Trophoblast cell (in vitro differentiated cells and primary cell): ENCODE measurements around the gene C3.

Experiments used
- DNase-seq, 2 donors: peaks; one replicate each; pipeline ENCODE4 v3.0.0-alpha.2; 2016
- H2AFZ ChIP-seq: 2 replicates; pipeline ENCODE4 v1.6.1; 2013; ENCODE audit warnings: low read length, moderate library complexity, mild to moderate bottlenecking; ENCODE audit not compliant: insufficient read depth, poor library complexity
- H2AK5ac ChIP-seq: 2 replicates; pipeline ENCODE4 v1.6.1; 2013; ENCODE audit warnings: mild to moderate bottlenecking, low read length
- H2BK120ac ChIP-seq: 2 replicates; pipeline ENCODE4 v1.6.1; 2013; ENCODE audit warnings: low read length, mild to moderate bottlenecking, moderate library complexity; ENCODE audit not compliant: insufficient read depth, poor library complexity
- H2BK12ac ChIP-seq: 2 replicates; pipeline ENCODE4 v1.6.1; 2013; ENCODE audit warnings: mild to moderate bottlenecking, low read length, moderate library complexity
- H2BK5ac ChIP-seq: 2 replicates; pipeline ENCODE4 v1.6.1; 2013; ENCODE audit warnings: low read length, low read depth, moderate library complexity, mild to moderate bottlenecking; ENCODE audit not compliant: poor library complexity
- H3K14ac ChIP-seq: 2 replicates; pipeline ENCODE4 v1.6.1; 2013; ENCODE audit warnings: mild to moderate bottlenecking, low read length
- H3K18ac ChIP-seq: 2 replicates; pipeline ENCODE4 v1.6.1; 2013; ENCODE audit warnings: mild to moderate bottlenecking, low read length
- H3K23ac ChIP-seq: 2 replicates; pipeline ENCODE4 v1.6.1; 2013; ENCODE audit warnings: low read length
- H3K27ac ChIP-seq: 2 replicates; pipeline ENCODE4 v1.5.1; 2013; ENCODE audit warnings: low read depth, mild to moderate bottlenecking, inconsistent platforms, low read length, moderate library complexity
- H3K27me3 ChIP-seq: 2 replicates; pipeline ENCODE4 v1.6.1; 2013; ENCODE audit warnings: inconsistent platforms, mild to moderate bottlenecking, low read length, moderate library complexity; ENCODE audit not compliant: insufficient read depth
- H3K36me3 ChIP-seq, 2 experiments: 1 replicate in 1 of 2; 2 replicates in 1 of 2; pipeline ENCODE4 v1.6.1; 2013; ENCODE audit warnings: low read length in 2 of 2, mild to moderate bottlenecking in 2 of 2, moderate library complexity in 1 of 2; ENCODE audit not compliant: insufficient read depth in 2 of 2, control insufficient read depth in 1 of 2
- H3K4ac ChIP-seq: 2 replicates; pipeline ENCODE4 v1.6.1; 2013; ENCODE audit warnings: low read depth, mild to moderate bottlenecking, low read length, moderate library complexity
- H3K4me1 ChIP-seq, 2 experiments: 1 replicate in 1 of 2; 2 replicates in 1 of 2; pipeline ENCODE4 v1.6.1; 2013; ENCODE audit warnings: low read length in 2 of 2, mild to moderate bottlenecking in 2 of 2, moderate library complexity in 1 of 2; ENCODE audit not compliant: insufficient read depth in 2 of 2, control insufficient read depth in 1 of 2
- H3K4me2 ChIP-seq: 2 replicates; pipeline ENCODE4 v1.6.1; 2013; ENCODE audit warnings: inconsistent platforms, mild to moderate bottlenecking, low read length, moderate library complexity
- H3K4me3 ChIP-seq: 2 replicates; pipeline ENCODE4 v1.5.1; 2013; ENCODE audit warnings: mild to moderate bottlenecking, low read depth, low read length, inconsistent platforms
- H3K79me1 ChIP-seq: one replicate; pipeline ENCODE4 v1.6.1; 2013; ENCODE audit warnings: low read length
- H3K79me2 ChIP-seq: 2 replicates; pipeline ENCODE4 v1.6.1; 2013; ENCODE audit warnings: low read length, mild to moderate bottlenecking; ENCODE audit not compliant: control insufficient read depth, insufficient read depth, poor library complexity
- H3K9ac ChIP-seq: 2 replicates; pipeline ENCODE4 v1.6.1; 2013; ENCODE audit warnings: mild to moderate bottlenecking, low read length
- H3K9me3 ChIP-seq: 2 replicates; pipeline ENCODE4 v1.6.1; 2013; ENCODE audit warnings: low read depth, mild to moderate bottlenecking, control low read depth, inconsistent platforms, low read length; ENCODE audit not compliant: insufficient read depth
- H4K12ac ChIP-seq: 2 replicates; pipeline ENCODE4 v1.6.1; 2013; ENCODE audit warnings: low read depth, mild to moderate bottlenecking, low read length, moderate library complexity
- H4K8ac ChIP-seq: 2 replicates; pipeline ENCODE4 v1.6.1; 2013; ENCODE audit warnings: low read depth, mild to moderate bottlenecking, low read length, moderate library complexity
- H4K91ac ChIP-seq: one replicate; pipeline ENCODE4 v1.6.1; 2013; ENCODE audit warnings: low read depth, mild to moderate bottlenecking, low read length, moderate library complexity
- WGBS: extraction: QIAGEN DNeasy Blood & Tissue Kit; methylation state at CpG from one replicate; pipeline ENCODE4 v1.1.7; 2013; ENCODE audit warnings: missing lambda C conversion rate; ENCODE audit not compliant: insufficient read length, insufficient coverage; ENCODE audit errors: extremely low coverage; 5-methylcytosine and 5-hydroxymethylcytosine counted together

Gene C3

DNA sequence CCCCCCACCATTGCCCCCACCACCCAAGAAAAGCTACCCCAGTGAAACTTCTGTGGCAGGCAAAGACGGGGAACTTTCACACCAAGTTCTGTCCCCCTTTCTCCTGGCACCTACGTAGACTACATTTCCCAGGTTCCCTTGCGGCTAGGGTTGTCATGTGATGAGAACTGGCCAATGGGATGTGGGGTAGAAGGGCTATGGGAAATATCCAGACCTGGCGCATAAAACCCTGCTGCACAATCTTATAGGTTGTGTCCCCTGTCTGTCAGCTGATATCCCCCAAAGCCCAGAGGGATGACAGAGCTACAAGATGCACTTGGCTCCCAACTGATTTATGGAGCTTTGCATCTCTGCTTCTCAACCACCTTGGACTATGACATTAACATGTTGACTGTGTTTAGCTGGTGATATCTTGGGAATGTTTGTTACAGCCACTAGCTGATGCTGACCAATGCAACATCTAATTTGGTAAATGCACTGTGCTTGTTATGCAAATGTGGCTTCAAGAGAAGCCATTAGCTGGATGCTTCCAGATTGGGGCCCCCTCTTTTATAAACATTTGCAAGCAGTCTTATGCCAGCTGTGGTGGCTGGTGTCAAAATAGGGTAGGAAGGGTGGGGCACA lies 40.7 kb upstream of the C3 start:
- no peak overlapping the region for H3K4ac ChIP-seq
- no peak overlapping the region for H3K27ac ChIP-seq
- H3K9ac ChIP-seq: no peak overlapping the region
- no peak overlapping the region for H2BK12ac ChIP-seq
- H3K9me3 ChIP-seq: no peaks in the 10 kb centered on the region
- H4K91ac ChIP-seq: no peak overlapping the region
- H4K12ac ChIP-seq: no peak overlapping the region
- H4K8ac ChIP-seq: no peak overlapping the region
- H3K79me2 ChIP-seq: no peaks in the 10 kb centered on the region
- H2AK5ac ChIP-seq: no peak overlapping the region
- no peak overlapping the region for H3K18ac ChIP-seq
- peaks cover 23 to 25% of the 10 kb centered on the region in 2 experiments for H3K36me3 ChIP-seq
- H2AFZ ChIP-seq: no peak overlapping the region
- no peak overlapping the region for H3K23ac ChIP-seq
- H3K79me1 ChIP-seq: peaks cover 2% of the 10 kb centered on the region
- no peak overlapping the region for H3K4me2 ChIP-seq
- no peak overlapping the region for H3K4me3 ChIP-seq
- no CpG with 5 or more reads among the region's 4 CpGs for WGBS
- no peak for DNase-seq
- H2BK5ac ChIP-seq: no peak overlapping the region
- H3K14ac ChIP-seq: no peak overlapping the region
- H2BK120ac ChIP-seq: no peak overlapping the region
- peaks cover 6% of the 10 kb centered on the region in 2 experiments for H3K4me1 ChIP-seq
- H3K27me3 ChIP-seq: no peaks in the 10 kb centered on the region

GRCh38 chr19:6760606-6761005 lies 40.2 kb upstream of the C3 start:
- Histone ChIP-seq H2AFZ (no peak overlapping the region), H3K4me2 (no peak overlapping the region), H3K79me2 (no peaks in the 10 kb centered on the region), H3K18ac (no peak overlapping the region), H2BK5ac (no peak overlapping the region), H2BK12ac (no peak overlapping the region), H3K4me3 (no peak overlapping the region), H2BK120ac (no peak overlapping the region), H3K27me3 (no peaks in the 10 kb centered on the region), H4K12ac (no peak overlapping the region), H4K8ac (no peak overlapping the region), H3K4me1 (peaks cover 4% of the 10 kb centered on the region in 2 experiments), H3K79me1 (no peaks in the 10 kb centered on the region), H3K9ac (no peak overlapping the region), H3K14ac (no peak overlapping the region), H3K9me3 (no peaks in the 10 kb centered on the region), H2AK5ac (no peak overlapping the region), H3K4ac (no peak overlapping the region), H3K27ac (no peak overlapping the region), H4K91ac (no peak overlapping the region), H3K23ac (no peak overlapping the region), H3K36me3 (peaks cover 23 to 25% of the 10 kb centered on the region in 2 experiments)
- no CpG with 5 or more reads among the region's 17 CpGs for WGBS
- no peak for DNase-seq

GRCh38 chr19:6754653-6755463 lies 34.4 kb upstream of the C3 start:
- H3K18ac ChIP-seq: no peak overlapping the region
- H3K4me1 ChIP-seq: peaks cover 3% of the 10 kb centered on the region in 2 experiments
- H3K79me2 ChIP-seq: no peaks in the 10 kb centered on the region
- peaks cover 61 to 68% of the 10 kb centered on the region in 2 experiments for H3K36me3 ChIP-seq
- H2BK120ac ChIP-seq: no peak overlapping the region
- H2BK12ac ChIP-seq: no peak overlapping the region
- H4K91ac ChIP-seq: no peak overlapping the region
- H4K8ac ChIP-seq: no peak overlapping the region
- no peak overlapping the region for H3K4ac ChIP-seq
- H3K14ac ChIP-seq: no peak overlapping the region
- H3K27ac ChIP-seq: no peak overlapping the region
- no peaks in the 10 kb centered on the region for H3K27me3 ChIP-seq
- no peak overlapping the region for H3K9ac ChIP-seq
- no peak overlapping the region for H2BK5ac ChIP-seq
- no peak for DNase-seq
- H3K4me3 ChIP-seq: no peak overlapping the region
- no peak overlapping the region for H3K23ac ChIP-seq
- H3K79me1 ChIP-seq: no peaks in the 10 kb centered on the region
- no peak overlapping the region for H2AFZ ChIP-seq
- H2AK5ac ChIP-seq: no peak overlapping the region
- H4K12ac ChIP-seq: no peak overlapping the region
- no peak overlapping the region for H3K4me2 ChIP-seq
- no CpG with 5 or more reads among the region's 23 CpGs for WGBS
- peaks cover 3% of the 10 kb centered on the region for H3K9me3 ChIP-seq

- H4K12ac ChIP-seq: no peak overlapping the region
- no peak overlapping the region for H2BK120ac ChIP-seq
- H3K4me3 ChIP-seq: no peak overlapping the region
- no peak overlapping the region for H2AFZ ChIP-seq
- H2BK12ac ChIP-seq: no peak overlapping the region
- peaks cover 3% of the 10 kb centered on the region for H3K9me3 ChIP-seq
- H3K18ac ChIP-seq: no peak overlapping the region
- H3K14ac ChIP-seq: no peak overlapping the region
- no peak overlapping the region for H2BK5ac ChIP-seq
- no CpG with 5 or more reads among the region's 22 CpGs for WGBS
- no peak overlapping the region for H3K23ac ChIP-seq
- no peak overlapping the region for H3K27ac ChIP-seq
- no peak overlapping the region for H3K4ac ChIP-seq
- H2AK5ac ChIP-seq: no peak overlapping the region
- no peak overlapping the region for H4K8ac ChIP-seq
- H3K9ac ChIP-seq: no peak overlapping the region
- peaks cover 61 to 67% of the 10 kb centered on the region in 2 experiments for H3K36me3 ChIP-seq
- H3K4me1 ChIP-seq: peaks cover 3% of the 10 kb centered on the region in 2 experiments
- DNase-seq: no peak
- no peaks in the 10 kb centered on the region for H3K79me2 ChIP-seq
- no peaks in the 10 kb centered on the region for H3K27me3 ChIP-seq
- H3K4me2 ChIP-seq: no peak overlapping the region
- H3K79me1 ChIP-seq: no peaks in the 10 kb centered on the region
- no peak overlapping the region for H4K91ac ChIP-seq
Observed at GRCh38 chr19:6754136-6754535, 33.7 kb upstream of the C3 start.
